ENCODE results near the gene NHS. TPM values are rescaled to one million over a fixed set of nuclear protein-coding genes. Genes with fewer than 3 reads are reported as not detected.

The NHS gene
- total RNA-seq, 1 donor from 2014 or later: 14.9 TPM

- Mint-ChIP-seq H3K4me3 (ENCODE audit: unreplicated experiment) (no peak overlapping the region), H3K27me3 (ENCODE audit: low read depth) (no peaks in the 10 kb centered on the region), H3K4me1 (ENCODE audit: low read depth) (no peaks in the 10 kb centered on the region), H3K9me3 (ENCODE audit: low read depth) (no peaks in the 10 kb centered on the region), H3K36me3 (ENCODE audit: low read depth) (no peaks in the 10 kb centered on the region), H3K27ac (ENCODE audit: unreplicated experiment) (no peak overlapping the region)
- no peak for TF ChIP-seq CTCF (IDR thresholded peaks at IDR 0.05)
- no peak for DNase-seq (ENCODE audit: low spot score)
These were observed 394.0 kb downstream of the NHS start for GRCh38 chrX:17768997-17769396.

- Mint-ChIP-seq H3K36me3 (ENCODE audit: low read depth) (no peaks in the 10 kb centered on the region), H3K9me3 (ENCODE audit: low read depth) (no peaks in the 10 kb centered on the region), H3K4me1 (ENCODE audit: low read depth) (no peaks in the 10 kb centered on the region), H3K27ac (ENCODE audit: unreplicated experiment) (no peak overlapping the region), H3K27me3 (ENCODE audit: low read depth) (no peaks in the 10 kb centered on the region), H3K4me3 (ENCODE audit: unreplicated experiment) (no peak overlapping the region)
- no peak for TF ChIP-seq CTCF (IDR thresholded peaks at IDR 0.05)
- DNase-seq (ENCODE audit: low spot score): no peak
These were observed 394.8 kb downstream of the NHS start for GRCh38 chrX:17769701-17770269.

- TF ChIP-seq CTCF (IDR thresholded peaks at IDR 0.05): no peak
- peaks cover 7% of the 10 kb centered on the region for H3K27me3 Mint-ChIP-seq (ENCODE audit: low read depth)
- H3K4me1 Mint-ChIP-seq (ENCODE audit: low read depth): no peaks in the 10 kb centered on the region
- H3K27ac Mint-ChIP-seq (ENCODE audit: unreplicated experiment): no peak overlapping the region
- no peak overlapping the region for H3K4me3 Mint-ChIP-seq (ENCODE audit: unreplicated experiment)
- DNase-seq (ENCODE audit: low spot score): no peak
- H3K36me3 Mint-ChIP-seq (ENCODE audit: low read depth): no peaks in the 10 kb centered on the region
- no peaks in the 10 kb centered on the region for H3K9me3 Mint-ChIP-seq (ENCODE audit: low read depth)
These were observed 398.3 kb downstream of the NHS start for GRCh38 chrX:17773221-17773876.

GRCh38 chrX:17774053-17774452 is 399.1 kb downstream of the NHS start:
- Mint-ChIP-seq H3K27ac (ENCODE audit: unreplicated experiment) (no peak overlapping the region), H3K27me3 (ENCODE audit: low read depth) (peaks cover 7% of the 10 kb centered on the region), H3K36me3 (ENCODE audit: low read depth) (no peaks in the 10 kb centered on the region), H3K9me3 (ENCODE audit: low read depth) (no peaks in the 10 kb centered on the region), H3K4me1 (ENCODE audit: low read depth) (no peaks in the 10 kb centered on the region), H3K4me3 (ENCODE audit: unreplicated experiment) (no peak overlapping the region)
- DNase-seq (ENCODE audit: low spot score): no peak
- no peak for TF ChIP-seq CTCF (IDR thresholded peaks at IDR 0.05)

GRCh38 chrX:17778997-17779396 is 404.0 kb downstream of the NHS start:
- Mint-ChIP-seq H3K4me1 (ENCODE audit: low read depth) (no peaks in the 10 kb centered on the region), H3K9me3 (ENCODE audit: low read depth) (peaks cover 4% of the 10 kb centered on the region), H3K27ac (ENCODE audit: unreplicated experiment) (no peak overlapping the region), H3K36me3 (ENCODE audit: low read depth) (no peaks in the 10 kb centered on the region), H3K27me3 (ENCODE audit: low read depth) (peaks cover 12% of the 10 kb centered on the region), H3K4me3 (ENCODE audit: unreplicated experiment) (no peak overlapping the region)
- no peak for DNase-seq (ENCODE audit: low spot score)
- TF ChIP-seq CTCF (IDR thresholded peaks at IDR 0.05): no peak
